GM21526 (cell line): ENCODE measurements around the gene DNAJC19.
"Not testable (repeated sequence)": the region's sequence is repeated elsewhere in the genome, so short reads cannot be mapped to it uniquely, and the experiment has no call there.

Experiments used
- ATAC-seq: cut with Tn5 transposase; IDR thresholded peaks from one replicate; pipeline ENCODE4 v1.9.1; 2021; ENCODE audit warnings: moderate library complexity; ENCODE audit not compliant: unreplicated experiment, low FRiP score

The DNAJC19 gene

GRCh38 chr3:180989291-180990163, at the start of gene DNAJC19:
DNAJC19 (minus strand) TSS chr3:180989736; CDS start chr3:180989602, 134 bp downstream.
- peak; percentile 96 for ATAC-seq

DNA sequence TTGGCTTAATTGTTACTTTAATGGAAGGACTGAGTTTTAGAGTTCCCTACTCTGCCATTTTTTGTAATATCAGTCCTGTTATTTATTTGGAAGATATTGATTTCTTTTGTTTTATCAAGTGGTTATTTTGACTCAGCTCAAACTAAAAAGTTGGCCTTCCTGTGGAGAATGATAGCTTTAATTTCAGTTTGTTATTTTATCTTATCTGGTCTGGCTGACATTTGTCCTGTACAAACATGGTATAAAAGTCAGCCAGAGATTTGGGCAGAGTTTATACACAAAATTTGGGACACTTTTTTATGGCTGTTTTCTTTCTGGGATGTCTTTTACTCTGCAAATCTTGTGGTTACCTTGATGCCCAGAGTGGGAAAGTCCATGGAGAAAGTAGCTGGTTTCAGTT, 41.4 kb upstream of the DNAJC19 start:
- no peak for ATAC-seq

DNA sequence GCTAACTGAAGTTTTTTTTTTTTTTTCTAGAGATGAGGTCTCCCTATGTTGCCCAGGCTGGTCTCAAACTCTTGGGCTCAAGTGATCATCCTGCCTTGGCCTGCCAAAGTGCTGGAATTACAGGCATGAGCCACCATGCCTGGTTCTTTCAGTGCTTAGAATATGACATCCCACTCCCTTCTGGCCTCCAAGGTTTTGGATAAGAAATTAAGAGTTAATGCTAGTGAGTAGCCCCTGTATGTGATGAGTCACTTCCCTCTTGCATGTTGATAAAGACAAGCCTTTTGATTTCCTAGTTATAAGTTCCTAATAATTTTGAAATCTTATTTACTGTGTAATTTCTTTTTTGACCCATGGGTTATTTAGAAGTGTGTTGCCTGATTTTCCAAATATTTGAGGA, 35.7 kb upstream of the DNAJC19 start:
- no peak for ATAC-seq

DNA sequence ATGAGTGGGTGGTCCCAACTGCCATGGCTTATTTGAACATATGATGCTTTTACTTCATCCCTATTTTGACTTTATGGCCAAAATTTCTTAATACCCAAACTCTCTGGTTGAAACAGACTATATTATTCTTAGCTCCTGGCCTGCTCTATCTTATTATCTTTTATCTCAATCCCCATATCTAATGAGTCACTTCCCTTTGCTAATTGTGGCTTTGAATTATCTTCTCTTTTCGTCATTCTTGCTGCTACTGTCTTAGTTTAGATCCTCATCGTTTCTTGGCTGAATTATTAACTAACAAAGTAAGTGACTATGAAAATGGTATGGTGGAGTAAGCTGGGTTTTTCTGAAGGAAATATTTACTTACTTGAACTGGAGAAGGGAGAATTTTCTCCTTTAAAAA, 28.2 kb upstream of the DNAJC19 start:
- no peak for ATAC-seq

GRCh38 chr3:181009225-181009624, 19.7 kb upstream of the DNAJC19 start:
- no peak for ATAC-seq

DNA sequence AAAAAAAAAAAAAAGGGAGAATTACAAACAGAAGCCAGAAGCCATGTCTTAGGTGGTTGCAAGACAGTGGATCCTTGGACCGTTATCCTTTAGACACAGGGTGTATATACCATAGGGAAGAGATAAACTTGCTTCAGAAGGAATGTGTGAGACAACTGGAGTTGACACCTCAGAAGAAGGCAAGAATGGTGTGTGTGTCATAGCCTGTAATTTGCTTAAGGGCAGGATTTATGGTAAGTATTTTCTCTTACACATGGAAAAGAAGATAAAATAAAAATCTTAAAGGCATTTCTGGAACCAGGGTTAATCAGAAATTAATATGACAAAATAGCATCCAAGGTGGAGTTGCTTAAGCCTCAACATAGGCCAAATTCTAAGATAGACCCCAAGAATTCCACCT, 19.3 kb upstream of the DNAJC19 start:
- no peak for ATAC-seq

DNA sequence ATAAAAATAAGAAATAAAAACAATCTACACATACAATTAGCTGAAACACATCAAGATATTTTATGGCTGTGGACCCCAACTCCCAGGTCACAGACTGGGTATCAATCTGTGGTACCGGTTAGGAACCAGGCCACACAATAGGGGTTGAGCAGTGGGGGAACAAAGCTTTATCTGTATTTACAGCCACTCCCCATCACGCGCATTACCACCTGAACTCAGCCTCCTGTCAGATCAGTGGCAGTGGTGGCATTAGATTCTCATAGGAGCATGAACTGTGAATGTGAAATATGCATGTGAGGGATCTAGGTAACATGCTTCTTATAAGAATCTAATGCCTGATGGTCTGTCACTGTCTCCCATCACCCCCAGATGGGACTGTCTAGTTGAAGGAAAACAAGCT, 17.7 kb upstream of the DNAJC19 start:
- no peak for ATAC-seq

DNA sequence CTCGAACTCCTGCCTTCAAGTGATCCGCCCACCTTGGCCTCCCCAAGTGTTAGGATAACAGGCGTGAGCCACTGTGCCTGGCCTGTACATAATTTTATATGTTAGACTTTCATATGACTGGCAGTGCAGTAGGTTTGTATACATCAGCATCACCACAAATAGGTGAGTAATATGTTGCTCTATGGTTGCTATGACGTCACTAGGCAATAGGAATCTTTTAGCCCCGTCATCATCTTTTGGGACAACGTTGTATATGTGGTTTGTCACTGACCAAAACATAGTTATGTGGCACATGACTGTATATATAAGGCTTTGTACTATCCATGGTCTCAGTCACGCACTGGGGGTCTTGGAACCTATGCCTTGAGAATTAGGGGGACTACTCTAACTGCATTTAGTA, 17.0 kb upstream of the DNAJC19 start:
- no peak for ATAC-seq

DNA sequence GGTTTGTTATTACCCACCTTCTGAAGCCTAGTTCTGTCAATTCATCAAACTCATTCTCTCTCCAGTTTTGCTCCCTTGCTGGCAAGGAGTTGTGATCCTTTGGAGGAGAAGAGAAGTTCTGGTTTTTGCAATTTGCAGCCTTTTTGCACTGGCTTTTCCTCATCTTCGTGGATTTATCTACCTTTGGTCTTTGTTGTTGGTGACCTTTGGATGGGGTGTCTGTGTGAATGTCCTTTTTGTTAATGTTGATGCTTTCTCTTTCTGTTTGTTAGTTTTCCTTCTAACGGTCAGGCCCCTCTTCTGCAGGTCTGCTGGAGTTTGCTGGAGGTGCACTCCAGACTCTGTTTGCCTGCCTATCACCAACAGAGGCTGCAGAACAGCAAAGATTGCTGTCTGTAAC, 13.9 kb upstream of the DNAJC19 start:
- ATAC-seq = not testable (repeated sequence)

- not testable (repeated sequence) for ATAC-seq
Measured at GRCh38 chr3:181002331-181002730, 12.8 kb upstream of the DNAJC19 start.

DNA sequence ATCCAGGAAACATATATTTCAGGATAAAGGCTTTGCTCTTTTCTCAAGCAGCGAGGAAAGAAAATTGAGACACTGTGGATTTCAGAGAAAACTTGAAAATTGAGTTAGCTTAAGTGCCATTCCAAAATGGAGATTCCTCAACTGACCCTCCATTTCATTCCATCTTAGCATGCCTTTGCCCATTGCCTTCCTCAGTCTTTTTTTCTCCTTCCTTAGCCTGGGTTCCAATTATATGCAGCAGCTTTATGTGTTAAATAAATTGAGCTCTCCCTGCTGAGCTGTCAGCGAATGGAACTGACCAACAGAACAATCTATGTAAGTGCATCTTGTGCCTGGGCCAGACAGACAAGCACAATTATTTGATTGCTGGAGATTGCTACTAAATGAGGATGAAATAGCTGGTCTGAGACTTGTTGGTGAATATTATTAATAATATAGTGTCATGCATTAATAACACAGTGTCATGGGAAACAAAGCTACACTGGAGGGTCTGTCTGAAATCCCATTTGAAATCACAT, 6.9 kb upstream of the DNAJC19 start:
- ATAC-seq = no peak

GRCh38 chr3:180990505-180990904, 969 bp upstream of the DNAJC19 start:
- ATAC-seq = no peak

DNA sequence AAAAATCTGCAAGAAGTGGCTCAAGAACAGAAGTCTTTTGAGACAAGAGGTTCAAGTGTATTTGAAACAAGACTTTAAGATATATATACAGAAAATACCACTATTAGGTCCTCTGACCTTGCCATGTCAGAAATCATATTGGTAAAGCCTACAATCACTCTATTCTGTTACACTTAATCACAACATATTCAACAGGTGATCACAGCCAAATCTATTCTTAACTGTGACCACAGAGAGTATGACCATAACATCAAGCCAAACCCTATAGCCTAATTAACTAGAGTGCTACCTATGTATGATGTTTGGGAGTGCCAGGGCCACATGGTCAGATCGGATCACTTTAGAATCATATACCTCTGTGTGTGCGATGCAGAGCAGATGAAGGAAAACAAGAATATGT, 2.2 kb downstream of the DNAJC19 start:
- ATAC-seq = no peak

- not testable (repeated sequence) for ATAC-seq
Measured at GRCh38 chr3:180986366-180986765, 3.2 kb downstream of the DNAJC19 start.

DNA sequence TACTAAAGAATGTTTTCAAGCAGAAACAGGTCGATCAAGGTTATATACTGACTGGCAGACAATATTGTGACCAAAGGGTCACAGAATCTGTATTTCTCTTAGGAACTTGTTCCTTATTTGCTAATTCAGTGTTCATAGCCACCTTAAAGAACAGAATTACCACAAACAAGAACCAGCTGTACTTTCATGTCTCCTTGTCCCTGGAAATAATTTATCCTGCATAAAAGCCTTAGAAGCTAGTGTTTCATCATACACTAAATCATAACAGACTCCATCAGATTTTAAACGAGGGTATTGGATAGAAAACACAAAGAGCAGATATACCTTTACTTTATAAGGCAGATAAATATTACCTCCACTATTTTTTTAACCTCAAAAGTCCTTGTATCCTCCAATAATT, 6.4 kb downstream of the DNAJC19 start:
- ATAC-seq = no peak

DNA sequence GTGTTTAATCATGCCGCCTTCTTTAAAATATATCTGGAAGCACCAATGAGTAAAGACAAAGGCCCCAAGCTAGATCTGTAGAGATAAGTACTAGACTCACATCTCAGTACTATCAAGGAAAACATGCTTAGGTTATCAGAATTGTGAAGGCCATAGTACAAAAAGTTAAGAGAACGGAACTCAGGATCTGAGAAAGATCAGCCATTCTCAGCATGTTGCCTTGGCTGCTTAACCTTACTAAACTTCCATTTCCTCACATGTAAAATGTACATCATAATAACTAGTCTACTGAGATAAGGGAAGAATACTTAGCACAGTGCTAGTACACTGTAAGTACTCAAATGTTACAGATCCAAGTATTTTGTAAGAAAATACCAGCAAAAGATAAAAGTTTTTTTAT, 7.6 kb downstream of the DNAJC19 start:
- ATAC-seq = no peak

GRCh38 chr3:180980611-180981010, 8.9 kb downstream of the DNAJC19 start:
- ATAC-seq = no peak

GRCh38 chr3:180979961-180980360, 9.6 kb downstream of the DNAJC19 start:
- ATAC-seq = no peak

- ATAC-seq = no peak
Measured at GRCh38 chr3:180977498-180977897, 12.0 kb downstream of the DNAJC19 start.

DNA sequence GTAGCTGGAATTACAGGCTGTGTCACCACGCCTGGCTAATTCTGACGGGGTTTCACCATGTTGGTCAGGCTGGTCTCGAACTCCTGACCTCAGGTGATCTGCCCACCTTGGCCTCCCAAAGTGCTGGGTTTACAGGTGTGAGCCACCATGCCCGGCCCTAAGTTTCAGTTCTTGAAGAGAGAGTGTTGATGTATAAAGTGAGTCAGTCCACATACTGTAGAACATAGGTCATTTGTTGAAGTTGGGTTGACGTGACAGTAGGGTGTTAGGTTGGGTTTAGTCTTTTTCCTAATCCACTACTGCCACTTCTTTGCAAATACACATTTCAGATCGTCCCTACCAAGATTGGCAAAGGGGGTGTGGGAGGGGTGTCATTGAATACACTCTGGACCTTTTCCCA, 15.2 kb downstream of the DNAJC19 start:
- ATAC-seq = no peak

DNA sequence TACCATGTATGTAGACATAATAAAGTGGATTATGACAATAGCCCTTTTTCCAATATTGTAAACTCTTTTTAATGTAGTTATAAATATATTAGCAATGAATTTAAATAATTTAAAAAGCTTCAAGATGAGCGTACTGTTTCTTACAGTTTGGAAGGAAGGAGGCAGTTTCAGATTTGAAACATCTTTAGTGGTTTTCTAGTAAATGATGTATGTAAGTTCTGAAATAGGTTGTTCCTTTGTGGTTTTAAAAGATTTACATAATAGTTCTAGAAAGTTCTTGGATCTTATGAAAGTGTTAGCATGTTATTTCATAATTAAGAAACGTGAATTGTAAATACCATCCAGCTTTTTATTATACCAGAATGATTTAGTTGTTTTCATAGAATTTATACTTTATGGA, 16.0 kb downstream of the DNAJC19 start:
- ATAC-seq = no peak

DNA sequence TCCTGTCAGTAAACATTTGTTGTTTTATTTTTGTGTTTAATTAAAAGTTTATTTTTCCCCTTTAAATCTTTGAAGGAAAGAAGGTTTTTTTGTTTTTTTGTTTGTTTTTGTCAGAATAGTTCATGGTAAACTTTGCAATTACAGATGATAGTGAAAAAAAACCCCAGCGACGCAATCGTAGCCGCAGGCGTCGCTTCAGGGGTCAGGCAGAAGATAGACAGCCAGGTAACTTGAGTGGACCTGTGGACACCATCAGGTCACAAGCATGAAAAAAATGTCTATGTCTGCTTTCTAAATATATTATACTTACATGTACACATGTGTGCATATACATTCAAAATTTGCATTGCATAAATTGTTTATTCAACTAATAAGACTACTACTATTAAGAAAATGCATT, 18.6 kb downstream of the DNAJC19 start:
- ATAC-seq = no peak
